Endothelial cell (in vitro differentiated cells): Measurements from ENCODE around the gene HDLBP. TPM values are rescaled to one million over a fixed set of nuclear protein-coding genes. Genes with fewer than 3 reads are reported as not detected.

Experiments used
- DNase-seq: peaks from one replicate; pipeline ENCODE4 v3.0.0; 2021; ENCODE audit warnings: low spot score
- H3K27ac Mint-ChIP-seq: one replicate; pipeline ENCODE4 v1.8.0; 2021; ENCODE audit warnings: mixed read lengths, inconsistent platforms; ENCODE audit not compliant: unreplicated experiment
- H3K27me3 Mint-ChIP-seq: one replicate; pipeline ENCODE4 v1.8.0; 2021; ENCODE audit warnings: mild to moderate bottlenecking, moderate library complexity, mixed read lengths, inconsistent platforms; ENCODE audit not compliant: unreplicated experiment
- H3K36me3 Mint-ChIP-seq: one replicate; pipeline ENCODE4 v1.8.0; 2021; ENCODE audit warnings: mild to moderate bottlenecking, low read depth, mixed read lengths, inconsistent platforms; ENCODE audit not compliant: unreplicated experiment
- H3K4me1 Mint-ChIP-seq: one replicate; pipeline ENCODE4 v1.8.0; 2021; ENCODE audit warnings: mild to moderate bottlenecking, mixed read lengths, inconsistent platforms; ENCODE audit not compliant: unreplicated experiment
- H3K4me3 Mint-ChIP-seq: one replicate; pipeline ENCODE4 v1.8.0; 2021; ENCODE audit warnings: mild to moderate bottlenecking, mixed read lengths, inconsistent platforms; ENCODE audit not compliant: unreplicated experiment
- H3K9me3 Mint-ChIP-seq: one replicate; pipeline ENCODE4 v1.8.0; 2021; ENCODE audit warnings: mixed read lengths, inconsistent platforms; ENCODE audit not compliant: unreplicated experiment
- total RNA-seq: library from RNA; stranded (reverse); fragmentation: NEBNext Ultra II Directional; extraction: Animal tissue kit (Norgen Biotek cat#: 25700); gene quantifications from one replicate; pipeline ENCODE4 v1.2.1, GENCODE V29; 2021; ENCODE audit not compliant: unreplicated experiment
- TF ChIP-seq, protein P1 (sequence below): fragments of 200-600 bp; sonication (generic); IDR thresholded peaks from one replicate; pipeline ENCODE4 v1.5.0; 2021; ENCODE audit warnings: antibody characterized with exemption; ENCODE audit not compliant: unreplicated experiment

HDLBP gene
- total RNA-seq, 1 donor from 2014 or later: 364 TPM

- Mint-ChIP-seq H3K4me3 (no peak overlapping the region), H3K27me3 (peaks cover 5% of the 10 kb centered on the region), H3K27ac (no peak overlapping the region), H3K36me3 (no peaks in the 10 kb centered on the region), H3K4me1 (no peaks in the 10 kb centered on the region), H3K9me3 (no peaks in the 10 kb centered on the region)
- DNase-seq: no peak
- TF ChIP-seq, protein P1, sequence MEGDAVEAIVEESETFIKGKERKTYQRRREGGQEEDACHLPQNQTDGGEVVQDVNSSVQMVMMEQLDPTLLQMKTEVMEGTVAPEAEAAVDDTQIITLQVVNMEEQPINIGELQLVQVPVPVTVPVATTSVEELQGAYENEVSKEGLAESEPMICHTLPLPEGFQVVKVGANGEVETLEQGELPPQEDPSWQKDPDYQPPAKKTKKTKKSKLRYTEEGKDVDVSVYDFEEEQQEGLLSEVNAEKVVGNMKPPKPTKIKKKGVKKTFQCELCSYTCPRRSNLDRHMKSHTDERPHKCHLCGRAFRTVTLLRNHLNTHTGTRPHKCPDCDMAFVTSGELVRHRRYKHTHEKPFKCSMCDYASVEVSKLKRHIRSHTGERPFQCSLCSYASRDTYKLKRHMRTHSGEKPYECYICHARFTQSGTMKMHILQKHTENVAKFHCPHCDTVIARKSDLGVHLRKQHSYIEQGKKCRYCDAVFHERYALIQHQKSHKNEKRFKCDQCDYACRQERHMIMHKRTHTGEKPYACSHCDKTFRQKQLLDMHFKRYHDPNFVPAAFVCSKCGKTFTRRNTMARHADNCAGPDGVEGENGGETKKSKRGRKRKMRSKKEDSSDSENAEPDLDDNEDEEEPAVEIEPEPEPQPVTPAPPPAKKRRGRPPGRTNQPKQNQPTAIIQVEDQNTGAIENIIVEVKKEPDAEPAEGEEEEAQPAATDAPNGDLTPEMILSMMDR: no peak
These were observed 125.6 kb downstream of the HDLBP start for GRCh38 chr2:241189856-241190201.

- Mint-ChIP-seq H3K9me3 (no peaks in the 10 kb centered on the region), H3K36me3 (no peaks in the 10 kb centered on the region), H3K27me3 (peaks cover 5% of the 10 kb centered on the region), H3K4me3 (no peak overlapping the region), H3K27ac (no peak overlapping the region), H3K4me1 (no peaks in the 10 kb centered on the region)
- TF ChIP-seq, protein P1: no peak
- DNase-seq: no peak
These were observed 126.2 kb downstream of the HDLBP start for GRCh38 chr2:241189093-241189855.

DNA sequence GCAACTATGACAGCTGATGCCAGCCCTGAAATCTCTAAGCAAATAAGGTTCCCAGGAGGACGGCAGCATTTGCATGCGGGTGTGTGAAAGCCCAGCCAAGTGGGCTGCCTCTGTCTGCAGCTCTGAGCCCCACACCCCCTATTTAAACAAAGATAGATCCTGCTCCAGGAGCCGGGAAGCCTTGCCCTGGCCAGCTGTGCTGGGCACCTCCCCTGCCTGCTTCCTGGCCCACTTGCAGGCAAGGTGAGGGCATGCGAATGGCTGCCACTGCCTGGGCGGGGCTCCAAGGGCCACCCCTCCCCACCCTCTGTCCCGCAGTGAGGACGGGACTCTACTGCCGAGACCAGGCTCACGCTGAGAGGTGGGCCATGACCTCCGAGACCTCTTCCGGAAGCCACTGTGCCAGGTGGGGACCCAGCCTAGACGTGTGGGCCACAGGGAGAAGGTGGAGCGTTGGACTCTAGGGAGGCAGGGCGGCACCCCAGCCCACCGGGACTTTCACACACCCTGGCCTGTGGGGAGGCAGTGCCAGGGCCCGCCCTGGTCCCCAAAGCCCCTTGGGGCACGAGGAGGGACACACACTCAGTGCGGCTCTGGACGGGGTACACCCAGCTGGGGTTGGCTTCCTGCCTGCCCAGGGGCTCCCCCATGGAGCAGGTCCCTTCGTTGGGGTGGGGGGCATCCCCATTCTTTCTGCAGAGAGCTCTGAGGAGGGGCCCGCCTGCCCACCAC, 126.9 kb downstream of the HDLBP start, which contains the start of gene ANO7:
TSS of gene ANO7 (plus strand) at position 317 of the 732 bp plus-strand sequence. CDS start 1,387 bp downstream, outside the sequence.
- H3K9me3 Mint-ChIP-seq: no peaks in the 10 kb centered on the region
- H3K4me1 Mint-ChIP-seq: no peaks in the 10 kb centered on the region
- no peak within 1 kb of the TSS for H3K4me3 Mint-ChIP-seq
- no peak for DNase-seq
- no peaks in the 10 kb centered on the region for H3K36me3 Mint-ChIP-seq
- peaks cover 5% of the 10 kb centered on the region for H3K27me3 Mint-ChIP-seq
- no peak within 1 kb of the TSS for H3K27ac Mint-ChIP-seq
- TF ChIP-seq, protein P1: no peak

DNA sequence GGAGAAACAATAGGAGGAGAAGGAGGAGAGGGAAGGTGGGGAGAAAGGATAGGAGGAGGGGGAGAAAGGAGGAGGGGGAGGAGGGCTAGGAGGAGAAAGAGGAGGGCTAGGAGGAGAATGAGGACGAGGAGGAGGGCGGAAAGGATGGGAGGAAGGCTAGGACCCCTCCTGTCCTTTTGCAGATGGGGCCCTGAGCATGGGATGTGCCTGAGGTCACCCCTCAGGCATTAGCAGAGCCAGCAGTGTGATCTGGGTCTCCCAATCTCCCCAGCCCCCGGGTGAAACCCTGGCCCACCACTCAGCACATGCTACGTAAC, 127.6 kb downstream of the HDLBP start:
- TF ChIP-seq, protein P1: no peak
- DNase-seq: no peak
- peaks cover 3% of the 10 kb centered on the region for H3K27me3 Mint-ChIP-seq
- no peak overlapping the region for H3K4me3 Mint-ChIP-seq
- no peaks in the 10 kb centered on the region for H3K4me1 Mint-ChIP-seq
- H3K36me3 Mint-ChIP-seq: no peaks in the 10 kb centered on the region
- no peak overlapping the region for H3K27ac Mint-ChIP-seq
- H3K9me3 Mint-ChIP-seq: no peaks in the 10 kb centered on the region
